Tibial artery (tissue), 4 donors: ENCODE results near the gene COMT.
A peak's percentile ranks its signal among the peaks of the same experiment; 100 is the strongest.

ENCODE experiments used
- DNase-seq, 2 donors: peaks; one replicate each; pipeline ENCODE4 v3.0.0-alpha.2; 2019
- H3K27ac ChIP-seq, 2 donors: fragments of 200-600 bp; sonication (generic) in 1 of 2; 1 replicate in 1 of 2; 2 replicates in 1 of 2; pipeline ENCODE4 v1.5.1; 2018 to 2019; ENCODE audit warnings: mild to moderate bottlenecking in 1 of 2
- H3K27me3 ChIP-seq, 2 donors: fragments of 200-600 bp; sonication (generic) in 1 of 2; one replicate each; pipeline versions ENCODE4 v1.5.1 to v1.6.0; 2016 to 2019
- H3K36me3 ChIP-seq, 3 donors: fragments of 200-600 bp; sonication (generic) in 2 of 3; one replicate each; pipeline ENCODE4 v1.5.1; 2016 to 2019; ENCODE audit warnings: mild to moderate bottlenecking in 2 of 3
- H3K4me1 ChIP-seq, 4 donors: fragments of 200-600 bp; sonication (generic) in 2 of 4; 1 replicate in 3 of 4; 2 replicates in 1 of 4; pipeline ENCODE4 v1.5.1; 2016 to 2019
- H3K4me3 ChIP-seq, 2 donors: fragments of 200-600 bp; sonication (generic) in 1 of 2; 1 replicate in 1 of 2; 2 replicates in 1 of 2; pipeline ENCODE4 v1.5.1; 2018 to 2019; ENCODE audit warnings: mild to moderate bottlenecking in 2 of 2
- H3K9me3 ChIP-seq, 3 donors: fragments of 200-600 bp; sonication (generic) in 1 of 3; one replicate each; pipeline ENCODE4 v1.5.1; 2016 to 2019
- intact Hi-C: fragments of 100-400 bp; cut with DNase I; formaldehyde crosslinking; loops from one replicate; pipeline ENCODE4 v1.15.0; 2023; ENCODE audit warnings: low total_unique reads
- TF ChIP-seq, protein P1 (sequence below), 2 experiments: fragments of 200-600 bp in 1 of 2; fragments of 450-650 bp in 1 of 2; IDR thresholded peaks; one replicate each; pipeline ENCODE4 v1.5.1; 2017 to 2019; ENCODE audit warnings: antibody characterized with exemption in 2 of 2, mild to moderate bottlenecking in 1 of 2, moderate library complexity in 1 of 2

Gene COMT

DNA sequence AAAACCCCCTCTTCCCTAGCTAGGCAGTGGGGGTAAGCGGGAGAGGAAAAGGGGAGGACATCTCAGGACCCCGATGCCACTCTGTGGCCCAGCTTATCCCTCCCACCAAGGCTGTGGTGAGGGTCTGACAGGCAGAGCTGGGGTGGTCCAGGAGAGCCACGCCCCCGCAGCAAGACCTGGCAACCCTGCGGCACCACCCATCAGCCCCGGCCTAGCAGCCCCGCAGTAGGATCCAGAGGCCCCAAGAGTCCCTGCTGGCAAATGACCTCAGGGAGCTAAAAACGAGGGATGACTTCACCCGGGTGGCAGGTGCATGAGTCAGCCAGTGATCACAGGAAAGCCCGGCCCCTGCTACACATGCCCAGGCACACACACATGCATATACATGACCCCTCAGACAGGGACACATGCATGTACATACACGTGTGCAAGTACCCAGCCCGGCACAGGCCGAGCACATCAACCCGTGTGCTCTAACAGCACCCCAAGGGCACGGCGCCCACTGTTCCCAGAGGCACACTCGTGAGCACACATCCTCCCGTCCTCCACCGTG is 42.7 kb downstream of the COMT start:
- peak; percentile 59 to 91 for DNase-seq
- Histone ChIP-seq H3K4me3 (peak overlapping the region in 1 of 2 donors; percentile 95), H3K4me1 (peaks cover 8 to 67% (median 60%) of the 10 kb centered on the region in 4 donors), H3K36me3 (peaks cover 6 to 27% (median 27%) of the 10 kb centered on the region in 3 donors), H3K27ac (peak overlapping the region; percentile 97 to 98), H3K9me3 (no peaks in the 10 kb centered on the region), H3K27me3 (no peaks in the 10 kb centered on the region)
- intact Hi-C loops, result no loop called here
- TF ChIP-seq, protein P1, sequence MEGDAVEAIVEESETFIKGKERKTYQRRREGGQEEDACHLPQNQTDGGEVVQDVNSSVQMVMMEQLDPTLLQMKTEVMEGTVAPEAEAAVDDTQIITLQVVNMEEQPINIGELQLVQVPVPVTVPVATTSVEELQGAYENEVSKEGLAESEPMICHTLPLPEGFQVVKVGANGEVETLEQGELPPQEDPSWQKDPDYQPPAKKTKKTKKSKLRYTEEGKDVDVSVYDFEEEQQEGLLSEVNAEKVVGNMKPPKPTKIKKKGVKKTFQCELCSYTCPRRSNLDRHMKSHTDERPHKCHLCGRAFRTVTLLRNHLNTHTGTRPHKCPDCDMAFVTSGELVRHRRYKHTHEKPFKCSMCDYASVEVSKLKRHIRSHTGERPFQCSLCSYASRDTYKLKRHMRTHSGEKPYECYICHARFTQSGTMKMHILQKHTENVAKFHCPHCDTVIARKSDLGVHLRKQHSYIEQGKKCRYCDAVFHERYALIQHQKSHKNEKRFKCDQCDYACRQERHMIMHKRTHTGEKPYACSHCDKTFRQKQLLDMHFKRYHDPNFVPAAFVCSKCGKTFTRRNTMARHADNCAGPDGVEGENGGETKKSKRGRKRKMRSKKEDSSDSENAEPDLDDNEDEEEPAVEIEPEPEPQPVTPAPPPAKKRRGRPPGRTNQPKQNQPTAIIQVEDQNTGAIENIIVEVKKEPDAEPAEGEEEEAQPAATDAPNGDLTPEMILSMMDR (IDR thresholded peaks at IDR 0.05), result no peak

DNA sequence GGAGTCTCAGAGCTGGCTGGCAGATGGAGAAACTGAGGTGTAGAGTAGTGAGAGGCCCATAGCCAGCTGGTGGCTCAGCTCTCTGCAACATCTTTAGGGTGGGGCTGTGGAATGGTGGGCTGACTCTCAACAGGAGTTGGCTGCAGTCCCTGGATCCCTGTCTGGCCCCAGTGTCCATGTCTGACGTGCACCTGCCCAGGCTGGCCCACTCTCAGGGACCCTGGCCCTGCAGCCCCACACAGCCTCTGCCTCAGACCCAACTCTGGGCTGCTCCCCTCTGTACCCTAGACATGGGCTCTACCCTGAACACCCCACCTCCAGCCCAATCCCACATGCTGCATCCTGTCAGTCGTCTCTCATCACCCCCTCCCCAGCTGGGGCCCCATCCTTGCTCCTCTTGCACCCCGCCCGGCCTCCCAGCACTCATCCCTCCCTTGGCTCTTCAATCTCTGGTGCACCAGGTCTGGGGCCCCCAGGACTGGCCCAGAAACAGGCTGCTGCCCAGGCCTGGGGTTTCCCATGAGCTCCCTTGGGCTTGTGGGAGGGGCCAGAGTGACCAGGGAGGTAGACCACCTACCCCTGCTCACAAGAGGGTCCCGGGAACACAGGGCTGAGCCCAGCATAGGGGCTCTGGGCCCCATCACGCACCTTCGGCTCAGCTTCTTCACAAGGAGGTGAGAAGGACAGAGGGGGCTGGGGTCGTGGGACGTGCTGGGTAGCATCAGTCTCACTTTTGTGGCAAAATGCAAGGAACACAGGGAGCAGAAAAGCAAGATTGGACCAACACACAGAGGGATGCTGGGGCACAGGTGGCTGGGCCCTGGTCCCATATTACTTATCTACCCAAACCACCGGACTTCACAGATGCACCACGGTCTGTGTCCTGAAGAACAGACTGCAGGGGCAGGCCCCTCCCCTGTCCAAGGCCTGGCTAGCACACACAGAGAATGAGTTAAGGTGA is 43.6 kb downstream of the COMT start:
- Histone ChIP-seq H3K4me1 (peaks cover 8 to 76% (median 69%) of the 10 kb centered on the region in 4 donors), H3K36me3 (peaks cover 6 to 19% (median 18%) of the 10 kb centered on the region in 3 donors), H3K27ac (peak overlapping the region; percentile 97 to 98), H3K9me3 (no peaks in the 10 kb centered on the region), H3K4me3 (peak overlapping the region; percentile 80 to 95), H3K27me3 (no peaks in the 10 kb centered on the region)
- TF ChIP-seq, protein P1 (IDR thresholded peaks at IDR 0.05), result no peak
- intact Hi-C loops, result no loop called here
- peak in 1 of 2 donors; percentile 62 for DNase-seq

DNA sequence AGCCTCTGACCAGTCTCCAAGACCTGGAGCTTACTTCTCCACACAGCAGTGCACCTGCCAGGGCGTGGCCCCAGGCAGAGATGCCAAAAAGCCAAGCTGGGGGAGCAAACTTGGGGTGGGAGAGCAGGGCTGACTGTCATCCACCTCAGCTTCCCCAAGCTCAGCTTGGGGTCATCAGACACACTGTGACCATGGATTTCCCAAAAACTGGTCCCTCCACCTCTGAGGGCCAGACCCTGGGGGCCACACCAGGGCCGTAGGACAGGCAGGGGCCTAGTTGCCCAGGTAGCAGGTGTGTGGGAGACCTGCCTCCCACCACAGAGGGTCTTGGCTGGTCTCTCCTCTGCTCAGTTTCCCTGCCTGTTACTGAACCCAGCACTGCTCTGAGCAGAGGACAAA is 44.4 kb downstream of the COMT start:
- Histone ChIP-seq H3K36me3 (peaks cover 5 to 10% (median 9%) of the 10 kb centered on the region in 3 donors), H3K4me3 (peak overlapping the region; percentile 80 to 95), H3K4me1 (peaks cover 8 to 84% (median 78%) of the 10 kb centered on the region in 4 donors), H3K9me3 (no peaks in the 10 kb centered on the region), H3K27me3 (no peaks in the 10 kb centered on the region), H3K27ac (peak overlapping the region; percentile 97 to 98)
- no peak for DNase-seq
- intact Hi-C loops, result no loop called here
- TF ChIP-seq, protein P1 (IDR thresholded peaks at IDR 0.05), result no peak

DNA sequence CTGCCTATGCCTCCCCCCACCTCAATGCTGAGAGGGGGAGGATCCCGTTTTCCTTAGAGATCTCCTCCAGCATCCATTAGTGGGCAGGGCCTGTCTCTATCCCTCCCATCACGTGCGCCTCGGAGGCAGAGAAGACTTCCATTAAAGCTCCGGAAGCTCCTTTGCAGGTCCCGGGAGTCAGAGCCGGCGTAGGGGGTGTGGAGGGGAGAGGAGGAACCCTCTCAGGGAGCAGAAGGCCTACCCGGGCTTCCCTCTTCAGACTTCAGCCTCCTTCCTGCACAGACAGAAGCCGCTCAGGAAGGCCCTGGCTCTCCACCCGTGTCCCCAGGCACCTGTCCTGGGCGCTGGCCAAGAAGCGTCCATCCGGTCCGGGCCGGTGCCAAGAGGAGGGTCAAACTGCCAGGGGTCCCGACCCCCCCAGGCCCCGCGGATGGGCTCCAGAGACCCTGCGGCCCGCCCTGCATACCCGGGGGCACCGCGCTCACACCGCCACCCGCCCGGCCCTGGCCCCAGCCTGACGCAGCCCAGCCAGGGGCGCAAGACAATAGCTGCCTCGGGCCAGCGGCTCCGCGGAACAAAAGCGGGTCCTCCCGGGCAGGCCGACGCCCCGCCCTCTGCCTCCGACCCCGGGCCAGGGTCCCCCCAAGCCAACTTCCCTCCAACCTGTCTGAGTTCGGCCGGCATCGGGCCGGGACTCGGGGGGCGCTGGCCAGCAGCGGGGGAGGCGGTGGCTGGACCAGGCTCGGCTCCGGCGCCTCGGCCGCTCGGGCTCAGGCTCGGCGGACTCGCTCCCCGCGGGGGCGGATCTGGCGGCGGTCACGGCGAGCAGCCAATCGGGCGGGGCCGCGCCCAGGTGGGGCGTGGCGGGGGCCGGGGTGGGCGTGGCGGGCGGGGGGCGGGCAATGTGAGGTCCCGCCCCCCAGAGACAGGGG is 45.1 kb downstream of the COMT start:
- no peaks in the 10 kb centered on the region for H3K27me3 ChIP-seq
- H3K9me3 ChIP-seq, result no peaks in the 10 kb centered on the region
- peaks cover 0 to 3% (median 3%) of the 10 kb centered on the region in 3 donors for H3K36me3 ChIP-seq
- TF ChIP-seq, protein P1 (IDR thresholded peaks at IDR 0.05), result no peak
- DNase-seq, result peak; percentile 71 to 91
- intact Hi-C loops, result no loop called here
- H3K4me3 ChIP-seq, result peak overlapping the region; percentile 80 to 95
- peak overlapping the region; percentile 97 to 98 for H3K27ac ChIP-seq
- peaks cover 8 to 91% (median 84%) of the 10 kb centered on the region in 4 donors for H3K4me1 ChIP-seq
